K562 (cell line): ENCODE data around the gene KRT85. TPM values are rescaled to one million over a fixed set of nuclear protein-coding genes. Genes with fewer than 3 reads are reported as not detected.

Source experiments
- HDAC1 ChIP-seq, 2 experiments: fragments of 450-650 bp; IDR thresholded peaks; 2 replicates each; pipeline ENCODE4 v1.6.1; 2016 to 2017; ENCODE audit warnings: inconsistent platforms in 1 of 2, mild to moderate bottlenecking in 1 of 2, moderate library complexity in 1 of 2
- MYC ChIP-seq, 2 experiments: fragments of 250-450 bp in 1 of 2; sonication (Bioruptor Pico) in 1 of 2; IDR thresholded peaks; 2 replicates each; pipeline versions ENCODE4 v1.5.1 to v1.6.1; 2012 to 2021; ENCODE audit warnings: low read depth in 2 of 2, borderline replicate concordance in 1 of 2, improper control_type of control experiment in 1 of 2, low read length in 1 of 2, mild to moderate bottlenecking in 1 of 2, moderate library complexity in 1 of 2
- SAFB ChIP-seq: fragments of 200-400 bp; formaldehyde crosslinking; IDR thresholded peaks from 2 replicates; pipeline ENCODE4 v1.6.1; 2017; ENCODE audit warnings: low read depth, low read length, borderline replicate concordance
- ZNF121 ChIP-seq: sonication (generic); formaldehyde crosslinking; conservative IDR thresholded peaks from 2 replicates; pipeline ENCODE4 v1.8.0; 2022; ENCODE audit warnings: missing genetic modification reagents
- polyA plus RNA-seq, 8 experiments: library from polyadenylated mRNA; depleted of rRNA in 4 of 8; stranded (reverse) in 5 of 8; unstranded in 3 of 8; fragments of >200 nt; fragmentation: Nextera tagmentation in 2 of 8; fragmentation: Illumina TruSeq in 1 of 8; extraction: Ambion mirVana in 2 of 8; extraction: Trizol in 1 of 8; gene quantifications; 2 replicates each; pipeline versions ENCODE4 v1.2.1 to v1.2.3, GENCODE V29; 2011 to 2014; ENCODE audit warnings: inconsistent platforms in 1 of 8, missing spikeins in 1 of 8
- total RNA-seq, 7 experiments: library from RNA; depleted of rRNA in 6 of 7; stranded (reverse); fragments of >200 nt in 6 of 7; fragmentation: Illumina TruSeq in 2 of 7; extraction: Trizol in 2 of 7; gene quantifications; 2 replicates each; pipeline versions ENCODE4 v1.2.1 to v1.2.3, GENCODE V29; 2011 to 2021; ENCODE audit warnings: low replicate concordance in 1 of 7
- TF ChIP-seq, protein P1 (sequence below): fragments of 200-800 bp; sonication (Bioruptor generic); IDR thresholded peaks from 2 replicates; pipeline ENCODE4 v1.6.1; 2017; ENCODE audit warnings: missing genetic modification characterization, missing compliant biosample characterization
- TF ChIP-seq, protein P2 (sequence below): fragments of 250-450 bp; sonication (Bioruptor Pico); IDR thresholded peaks from 2 replicates; pipeline ENCODE4 v1.5.0; 2020; ENCODE audit warnings: mild to moderate bottlenecking, borderline replicate concordance

The KRT85 gene
- total and polyA plus RNA-seq, 9 of the 15 experiments (the other 6 are each of a cell fraction or from before 2014, with no cell fraction given), result not detected

DNA sequence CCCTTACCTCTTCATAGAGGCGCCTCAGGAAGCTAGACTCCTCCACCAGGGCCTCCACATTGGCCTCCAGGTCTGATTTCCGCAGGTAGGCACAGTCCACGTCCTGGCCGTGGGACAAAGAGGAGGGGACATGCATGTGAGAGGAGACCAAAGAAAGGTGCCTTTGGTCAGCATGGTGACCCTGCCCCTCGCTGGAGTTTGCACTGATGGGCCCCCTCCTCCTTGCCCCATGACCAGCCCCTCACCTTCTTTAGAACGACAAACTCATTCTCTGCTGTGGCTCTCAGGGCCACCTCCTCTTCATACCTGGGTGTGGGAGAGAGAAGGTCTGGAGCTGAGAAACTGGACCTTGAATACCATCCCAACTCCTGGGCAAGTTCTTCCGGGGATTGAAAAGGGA, 3.2 kb downstream of the KRT85 start (continued):
- TF ChIP-seq, protein P1, sequence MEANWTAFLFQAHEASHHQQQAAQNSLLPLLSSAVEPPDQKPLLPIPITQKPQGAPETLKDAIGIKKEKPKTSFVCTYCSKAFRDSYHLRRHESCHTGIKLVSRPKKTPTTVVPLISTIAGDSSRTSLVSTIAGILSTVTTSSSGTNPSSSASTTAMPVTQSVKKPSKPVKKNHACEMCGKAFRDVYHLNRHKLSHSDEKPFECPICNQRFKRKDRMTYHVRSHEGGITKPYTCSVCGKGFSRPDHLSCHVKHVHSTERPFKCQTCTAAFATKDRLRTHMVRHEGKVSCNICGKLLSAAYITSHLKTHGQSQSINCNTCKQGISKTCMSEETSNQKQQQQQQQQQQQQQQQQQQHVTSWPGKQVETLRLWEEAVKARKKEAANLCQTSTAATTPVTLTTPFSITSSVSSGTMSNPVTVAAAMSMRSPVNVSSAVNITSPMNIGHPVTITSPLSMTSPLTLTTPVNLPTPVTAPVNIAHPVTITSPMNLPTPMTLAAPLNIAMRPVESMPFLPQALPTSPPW (CRISPR knock-in tag), result no peak
- TF ChIP-seq, protein P2, sequence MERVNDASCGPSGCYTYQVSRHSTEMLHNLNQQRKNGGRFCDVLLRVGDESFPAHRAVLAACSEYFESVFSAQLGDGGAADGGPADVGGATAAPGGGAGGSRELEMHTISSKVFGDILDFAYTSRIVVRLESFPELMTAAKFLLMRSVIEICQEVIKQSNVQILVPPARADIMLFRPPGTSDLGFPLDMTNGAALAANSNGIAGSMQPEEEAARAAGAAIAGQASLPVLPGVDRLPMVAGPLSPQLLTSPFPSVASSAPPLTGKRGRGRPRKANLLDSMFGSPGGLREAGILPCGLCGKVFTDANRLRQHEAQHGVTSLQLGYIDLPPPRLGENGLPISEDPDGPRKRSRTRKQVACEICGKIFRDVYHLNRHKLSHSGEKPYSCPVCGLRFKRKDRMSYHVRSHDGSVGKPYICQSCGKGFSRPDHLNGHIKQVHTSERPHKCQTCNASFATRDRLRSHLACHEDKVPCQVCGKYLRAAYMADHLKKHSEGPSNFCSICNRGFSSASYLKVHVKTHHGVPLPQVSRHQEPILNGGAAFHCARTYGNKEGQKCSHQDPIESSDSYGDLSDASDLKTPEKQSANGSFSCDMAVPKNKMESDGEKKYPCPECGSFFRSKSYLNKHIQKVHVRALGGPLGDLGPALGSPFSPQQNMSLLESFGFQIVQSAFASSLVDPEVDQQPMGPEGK (CRISPR knock-in tag), result no peak
- TF ChIP-seq HDAC1 (IDR thresholded peaks at IDR 0.05), result no peak
- TF ChIP-seq SAFB, result no peak
- TF ChIP-seq MYC (IDR thresholded peaks at IDR 0.05; ENCODE audit: low read depth, low read length), result no peak
- TF ChIP-seq MYC (CRISPR knock-in tag; IDR thresholded peaks at IDR 0.05; ENCODE audit: borderline replicate concordance, low read depth), result no peak
- TF ChIP-seq ZNF121 (CRISPR knock-in tag), result no peak
